MM.1S (cell line): Measurements from ENCODE around the gene SIT1.

Experiments used
- CTCF ChIP-seq: fragments of 300-600 bp; sonication (generic); IDR thresholded peaks from 2 replicates; pipeline ENCODE4 v1.5.1; 2016; ENCODE audit warnings: antibody characterized with exemption, low read length, mixed read lengths
- EZH2 ChIP-seq: fragments of 300-600 bp; sonication (generic); optimal IDR thresholded peaks from 2 replicates; pipeline ENCODE3; 2017; ENCODE audit warnings: low read depth, mild to moderate bottlenecking, antibody characterized with exemption, low read length, mixed read lengths
- EZH2phosphoT487 ChIP-seq: fragments of 300-600 bp; sonication (generic); IDR thresholded peaks from 2 replicates; pipeline ENCODE4 v1.6.1; 2018; ENCODE audit warnings: antibody characterized with exemption, low read length

GRCh38 chr9:35695943-35696401 is 45.2 kb upstream of the SIT1 start:
- TF ChIP-seq EZH2 (no peak), CTCF (no peak), EZH2phosphoT487 (no peak)
